COLO668 (cell line): Measurements from ENCODE around the gene FAM90A1.
"Not testable (repeated sequence)": the region's sequence is repeated elsewhere in the genome, so short reads cannot be mapped to it uniquely, and the experiment has no call there.

ENCODE experiments used
- DNase-seq: peaks from one replicate; lab custom pipeline; 2025; ENCODE audit not compliant: unreplicated experiment; lab: John Stamatoyannopoulos, UW

FAM90A1 gene, protein sequence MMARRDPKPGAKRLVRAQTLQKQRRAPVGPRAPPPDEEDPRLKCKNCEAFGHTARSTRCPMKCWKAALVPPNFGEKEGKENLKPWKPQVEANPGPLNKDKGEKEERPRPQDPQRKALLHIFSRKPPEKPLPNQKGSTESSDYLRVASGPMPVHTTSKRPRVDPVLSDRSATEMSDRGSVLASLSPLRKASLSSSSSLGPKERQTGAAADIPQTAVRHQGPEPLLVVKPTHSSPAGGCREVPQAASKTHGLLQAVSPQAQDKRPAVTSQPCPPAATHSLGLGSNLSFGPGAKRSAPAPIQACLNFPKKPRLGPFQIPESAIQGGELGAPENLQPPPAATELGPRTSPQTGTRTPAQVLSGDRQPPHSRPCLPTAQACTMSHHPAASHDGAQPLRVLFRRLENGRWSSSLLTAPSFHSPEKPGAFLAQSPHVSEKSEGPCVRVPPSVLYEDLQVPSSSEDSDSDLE

GRCh38 chr12:8226992-8227731 lies at the start of gene FAM90A1:
TSS of gene FAM90A1 (minus strand) at chr12:8227618. CDS start at chr12:8224832, 2,786 bp downstream.
- DNase-seq: peak; percentile 53

GRCh38 chr12:8276397-8276796 lies 49.0 kb upstream of the FAM90A1 start:
- DNase-seq: not testable (repeated sequence)

DNA sequence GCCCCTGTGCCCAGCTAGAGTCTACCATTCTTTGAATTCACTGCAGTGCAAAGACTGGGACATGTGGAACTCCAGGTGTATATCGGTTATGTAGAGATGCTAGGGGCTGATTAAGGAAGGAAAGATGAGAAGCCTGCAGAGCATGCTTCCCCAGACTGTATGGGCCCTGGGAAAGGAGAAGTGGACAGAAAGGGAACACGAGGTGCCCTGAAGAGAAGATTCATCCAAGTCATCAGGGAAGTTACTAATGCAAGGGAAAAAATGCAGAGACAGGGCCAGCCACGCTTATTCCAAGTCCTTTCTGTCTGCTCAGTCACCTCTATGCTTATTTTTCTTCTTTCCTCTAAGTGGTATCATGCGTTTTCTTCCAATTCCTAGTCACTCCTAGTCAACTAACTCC lies 39.3 kb upstream of the FAM90A1 start:
- not testable (repeated sequence) for DNase-seq

- not testable (repeated sequence) for DNase-seq
Measured at GRCh38 chr12:8264236-8264635, 36.8 kb upstream of the FAM90A1 start.

- peak; percentile 42 for DNase-seq
Measured at GRCh38 chr12:8261111-8261554, 33.7 kb upstream of the FAM90A1 start.

- DNase-seq: not testable (repeated sequence)
Measured at GRCh38 chr12:8256356-8256755, 28.9 kb upstream of the FAM90A1 start.

DNA sequence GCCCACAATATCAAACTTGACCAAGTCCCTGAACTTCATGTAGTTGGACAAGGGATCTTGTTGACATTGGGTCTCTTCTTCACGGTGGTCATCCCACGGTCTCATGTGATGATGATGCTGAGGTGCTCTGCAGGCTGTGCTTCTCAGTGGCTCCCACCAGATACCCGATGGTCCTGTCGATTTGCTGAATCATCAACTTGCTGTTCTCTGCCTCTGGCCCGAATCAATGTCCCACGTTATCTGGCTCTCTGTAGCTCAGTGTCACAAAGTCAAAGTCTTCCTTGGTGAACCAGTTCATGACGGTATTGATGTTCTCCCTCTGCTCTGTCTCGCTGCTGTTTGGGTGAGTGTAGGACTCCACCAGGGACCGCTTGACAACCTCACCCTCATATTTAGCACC lies 27.3 kb upstream of the FAM90A1 start:
- not testable (repeated sequence) for DNase-seq

DNA sequence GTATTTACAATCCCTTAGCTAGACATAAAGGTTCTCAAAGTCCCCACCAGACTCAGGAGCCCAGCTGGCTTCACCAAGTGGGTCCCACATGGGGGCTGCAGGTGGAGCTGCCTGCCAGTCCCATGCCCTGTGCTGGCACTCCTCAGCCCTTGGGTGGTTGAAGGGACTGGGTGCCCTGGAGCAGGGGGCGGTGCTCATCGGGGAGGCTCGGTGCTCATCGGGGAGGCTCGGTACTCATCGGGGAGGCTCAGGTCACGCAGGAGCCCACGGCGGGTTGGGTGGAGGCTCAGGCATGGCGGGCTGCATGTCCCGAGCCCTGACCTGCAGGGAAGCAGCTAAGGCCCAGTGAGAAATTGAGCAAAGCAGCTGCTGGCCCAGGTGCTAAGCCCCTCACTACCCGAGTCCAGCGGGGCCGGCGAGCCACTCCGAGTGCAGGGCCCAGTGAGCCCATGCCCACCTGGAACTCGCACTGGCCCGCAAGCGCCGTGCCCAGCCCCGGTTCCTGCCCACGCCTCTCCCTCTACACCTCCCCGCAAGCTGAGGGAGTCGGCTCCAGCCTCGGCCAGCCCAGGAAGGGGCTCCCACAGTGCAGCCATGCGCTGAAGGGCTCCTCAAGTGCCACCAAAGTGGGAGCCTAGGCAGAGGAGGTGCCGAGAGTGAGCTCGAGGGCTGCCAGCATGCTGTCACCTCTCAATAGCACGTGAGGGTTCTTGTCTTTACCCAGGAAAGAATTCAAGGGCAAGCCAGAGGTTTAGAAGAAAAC lies 24.8 kb upstream of the FAM90A1 start:
- DNase-seq: not testable (repeated sequence)

DNA sequence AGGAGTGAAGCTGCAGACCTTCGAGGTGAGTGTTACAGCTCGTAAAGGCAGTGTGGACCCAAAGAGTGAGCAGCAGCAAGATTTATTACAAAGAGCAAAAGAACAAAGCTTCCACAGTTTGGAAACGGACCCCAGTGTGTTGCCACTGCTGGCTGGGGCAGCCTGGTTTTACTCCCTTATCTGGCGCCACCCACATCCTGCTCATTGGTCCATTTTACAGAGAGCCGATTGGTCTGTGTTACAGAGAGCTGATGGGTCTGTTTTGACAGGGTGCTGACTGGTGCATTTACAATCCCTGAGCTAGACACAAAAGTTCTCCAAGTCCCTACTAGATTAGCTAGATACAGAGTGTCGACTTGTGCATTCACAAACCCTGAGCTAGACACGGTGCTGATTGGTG lies 24.2 kb upstream of the FAM90A1 start:
- not testable (repeated sequence) for DNase-seq

GRCh38 chr12:8246941-8247535 lies 19.6 kb upstream of the FAM90A1 start:
- not testable (repeated sequence) for DNase-seq

DNA sequence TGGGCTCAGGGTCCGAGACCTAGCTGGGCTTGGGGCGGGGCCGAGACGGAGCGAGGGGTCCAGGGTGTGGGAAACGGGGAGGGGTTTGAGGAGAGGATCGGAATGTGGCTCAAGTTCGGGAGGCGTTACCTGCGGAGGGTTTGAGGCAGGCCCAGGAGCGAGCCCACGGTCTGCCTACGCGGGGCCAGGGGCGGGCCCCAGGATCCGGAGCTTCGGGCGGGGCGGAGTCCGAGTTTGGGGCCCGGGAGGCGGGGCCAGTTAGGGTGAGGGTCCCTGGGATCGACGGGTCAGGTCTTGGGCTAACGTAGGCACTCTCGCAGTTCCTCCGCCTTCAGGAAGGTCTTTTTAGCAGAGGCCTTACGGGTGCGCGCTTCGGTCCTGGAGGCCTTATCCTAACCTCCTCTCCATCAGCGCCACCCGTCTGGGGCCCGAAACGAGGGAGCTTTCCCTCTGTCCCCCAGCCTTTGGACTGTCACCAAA lies 16.3 kb upstream of the FAM90A1 start:
- peak; percentile 10 for DNase-seq

GRCh38 chr12:8242880-8243681 lies 15.7 kb upstream of the FAM90A1 start:
- DNase-seq: peak; percentile 90

DNA sequence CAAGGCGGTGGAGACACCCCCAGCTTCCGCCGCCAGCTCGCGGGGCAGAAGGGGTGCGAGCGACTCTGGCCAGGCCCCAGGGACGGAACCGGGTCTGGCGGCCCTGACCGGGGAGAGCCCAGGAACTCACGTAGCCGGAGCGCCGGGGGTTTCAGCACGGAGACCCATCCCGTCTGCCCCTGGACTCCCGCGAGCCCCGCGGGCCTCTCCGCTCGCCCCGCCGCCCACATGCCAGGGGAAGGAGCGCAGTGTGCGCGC lies 15.1 kb upstream of the FAM90A1 start:
- DNase-seq: not testable (repeated sequence)

DNA sequence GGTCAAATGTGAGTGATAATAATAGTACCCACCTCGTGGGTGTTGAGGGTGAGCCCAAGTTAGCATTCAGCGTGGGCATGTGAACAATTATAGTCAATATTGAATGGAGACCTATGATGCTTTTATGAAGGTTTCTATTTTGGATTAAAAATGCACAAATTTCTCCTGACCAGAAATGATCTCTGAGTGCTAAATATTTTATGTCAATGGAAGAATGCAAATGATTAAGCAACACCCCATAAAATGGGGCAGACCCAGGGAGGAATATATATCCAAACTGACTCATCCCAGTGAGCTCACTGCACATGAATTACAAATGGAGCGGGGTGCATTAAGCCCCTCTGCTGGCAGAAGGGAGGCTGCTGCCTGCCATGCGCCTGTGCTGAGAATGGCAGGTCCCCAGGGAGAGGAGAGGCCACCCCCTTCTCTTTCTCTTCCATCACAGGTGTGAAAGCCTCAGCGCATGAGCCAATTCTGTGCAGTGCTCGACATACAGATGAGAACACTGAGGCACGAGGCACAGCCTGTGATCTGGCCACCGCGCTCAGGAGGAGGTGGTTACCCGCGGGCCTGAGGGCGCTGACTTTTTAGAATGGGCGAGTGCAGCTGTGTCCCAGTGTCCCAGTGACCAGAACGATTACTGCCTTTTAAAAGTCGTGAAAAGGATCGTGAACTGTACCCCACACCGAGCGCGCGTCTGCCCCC lies 14.7 kb upstream of the FAM90A1 start:
- DNase-seq: not testable (repeated sequence)

DNA sequence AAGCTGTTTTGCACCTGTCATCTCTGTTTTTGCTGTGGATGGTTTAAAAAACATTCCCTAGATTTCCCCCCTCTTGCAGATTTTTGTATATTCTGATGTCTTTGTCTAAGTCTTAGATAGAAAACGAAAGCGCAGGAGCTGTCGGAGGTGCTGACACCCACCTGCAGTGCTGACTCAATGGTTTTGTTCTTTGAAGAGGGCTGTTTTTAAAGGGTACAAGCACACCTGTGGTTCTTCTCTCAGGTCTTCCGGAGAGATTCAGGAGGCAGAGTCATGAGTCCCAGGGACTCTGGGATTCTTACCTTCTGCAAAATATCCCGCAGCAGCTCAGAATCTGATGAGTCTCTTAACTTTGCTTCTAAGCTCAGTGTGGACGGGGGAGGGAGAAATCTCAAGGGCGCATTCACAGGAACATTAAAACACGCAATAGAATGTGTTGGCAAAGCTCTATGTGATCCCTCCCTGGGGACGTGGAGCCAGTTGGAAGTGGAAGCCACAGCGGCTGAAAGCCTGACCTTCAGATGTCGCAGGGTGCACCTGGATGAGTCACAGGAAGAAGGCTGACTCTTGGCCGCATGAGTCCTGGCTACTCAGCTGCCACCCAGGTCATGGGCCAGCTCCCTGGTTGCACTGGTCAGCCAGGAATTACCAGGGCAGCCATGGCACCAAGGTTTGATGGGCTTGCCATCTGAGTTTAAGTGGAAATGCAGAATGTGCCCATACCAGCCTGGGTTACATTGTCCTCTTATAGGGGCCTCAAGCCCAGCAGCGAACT lies 13.1 kb upstream of the FAM90A1 start:
- DNase-seq: not testable (repeated sequence)

DNA sequence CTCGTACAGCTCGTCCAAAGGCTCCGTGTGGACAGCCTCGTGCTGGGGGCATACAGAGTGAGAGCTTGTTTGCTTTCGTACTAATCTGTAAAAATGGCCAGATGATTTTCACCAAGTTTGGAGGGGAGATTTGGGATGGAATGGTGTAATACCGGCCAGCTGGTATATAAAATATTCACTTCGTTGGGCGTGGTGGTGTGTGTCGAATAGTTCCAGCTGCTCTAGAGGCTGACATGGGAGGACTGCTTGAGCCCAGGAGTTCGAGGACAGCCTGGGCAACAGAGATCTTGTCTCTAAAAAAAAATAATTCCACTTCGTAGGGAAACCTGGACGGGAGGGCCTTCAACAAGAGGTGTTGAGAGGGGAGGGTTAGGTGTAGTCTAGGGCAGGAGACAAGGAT lies 9.6 kb upstream of the FAM90A1 start:
- not testable (repeated sequence) for DNase-seq

GRCh38 chr12:8235316-8236157 lies 8.1 kb upstream of the FAM90A1 start:
- DNase-seq: not testable (repeated sequence)

DNA sequence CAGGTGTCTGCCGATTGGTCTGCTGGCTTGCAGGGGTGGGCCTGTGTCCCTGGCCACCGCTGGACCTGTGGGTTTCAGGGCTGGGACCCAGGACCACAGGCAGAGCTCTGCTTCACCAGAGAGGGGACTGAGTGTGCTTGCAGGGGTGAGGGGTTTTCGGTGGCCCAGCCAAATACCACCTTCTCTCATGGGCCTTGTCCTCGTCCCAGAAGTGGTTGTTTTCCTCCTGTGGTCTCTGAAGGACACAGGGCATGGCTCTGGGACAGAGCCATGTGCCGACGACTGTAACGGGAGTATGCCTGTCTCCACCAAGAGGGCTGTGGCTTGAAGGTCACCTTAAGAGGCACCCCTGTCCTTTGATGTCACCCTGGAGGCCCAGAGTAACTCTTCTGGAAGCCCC lies 7.3 kb upstream of the FAM90A1 start:
- not testable (repeated sequence) for DNase-seq
